Lung (tissue), 11 donors: ENCODE results near the gene NBPF20. TPM values are rescaled to one million over a fixed set of nuclear protein-coding genes. Genes with fewer than 3 reads are reported as not detected.
"Not testable (repeated sequence)": the region's sequence is repeated elsewhere in the genome, so short reads cannot be mapped to it uniquely, and the experiment has no call there.

ENCODE experiments used
- ATAC-seq: fragments of 200-7000 bp; cut with Tn5 transposase; one replicate; pipeline ENCODE4 v1.9.1; 2020; ENCODE audit warnings: moderate number of reproducible peaks; ENCODE audit not compliant: insufficient read depth, low FRiP score
- DNase-seq, 3 donors: peaks; one replicate each; pipeline ENCODE4 v3.0.0-alpha.2; 2013 to 2017
- H3K27ac ChIP-seq, 2 donors: one replicate each; pipeline ENCODE4 v1.5.1; 2013; ENCODE audit warnings: mild to moderate bottlenecking in 2 of 2, moderate library complexity in 2 of 2, control low read depth in 1 of 2, inconsistent platforms in 1 of 2, low read depth in 1 of 2, low read length in 1 of 2
- H3K27me3 ChIP-seq, 3 donors: one replicate each; pipeline ENCODE4 v1.5.1; 2013; ENCODE audit warnings: low read length in 2 of 3; ENCODE audit not compliant: control insufficient read depth in 3 of 3, insufficient read depth in 3 of 3
- H3K36me3 ChIP-seq, 4 donors: one replicate each; pipeline ENCODE4 v1.5.1; 2013; ENCODE audit warnings: low read length in 4 of 4, mild to moderate bottlenecking in 1 of 4, moderate library complexity in 1 of 4; ENCODE audit not compliant: control insufficient read depth in 4 of 4, insufficient read depth in 4 of 4
- H3K4me1 ChIP-seq, 5 donors: one replicate each; pipeline ENCODE4 v1.5.1; 2013; ENCODE audit warnings: low read length in 5 of 5, mild to moderate bottlenecking in 2 of 5, moderate library complexity in 1 of 5; ENCODE audit not compliant: control insufficient read depth in 5 of 5, insufficient read depth in 5 of 5
- H3K4me3 ChIP-seq: one replicate; pipeline ENCODE4 v1.5.1; 2013; ENCODE audit warnings: mild to moderate bottlenecking, control low read depth, moderate library complexity
- H3K9ac ChIP-seq, 2 donors: one replicate each; pipeline ENCODE4 v1.5.1; 2013; ENCODE audit warnings: low read length in 2 of 2, control low read depth in 1 of 2; ENCODE audit not compliant: insufficient read depth in 1 of 2
- H3K9me3 ChIP-seq, 4 donors: one replicate each; pipeline ENCODE4 v1.5.1; 2013; ENCODE audit warnings: low read length in 3 of 4, mild to moderate bottlenecking in 1 of 4, moderate library complexity in 1 of 4; ENCODE audit not compliant: control insufficient read depth in 4 of 4, insufficient read depth in 3 of 4
- WGBS, 2 donors: extraction: QIAGEN DNeasy Blood & Tissue Kit; methylation state at CpG; one replicate each; pipeline ENCODE4 v1.1.7; 2013; 5-methylcytosine and 5-hydroxymethylcytosine counted together
- polyA plus RNA-seq, 2 donors: library from polyadenylated mRNA; stranded (reverse); fragments of 200-250 nt; gene quantifications; one replicate each; pipeline ENCODE4 v1.2.1, GENCODE V29; 2013
- small RNA-seq: library from RNA; depleted of rRNA; stranded (forward); fragments of <200 nt; gene quantifications from one replicate; pipeline ENCODE3, GENCODE V24; 2014; ENCODE audit warnings: low replicate concordance
- total RNA-seq, 2 donors: library from RNA; depleted of rRNA in 1 of 2; stranded (reverse); fragments of >200 nt in 1 of 2; gene quantifications; one replicate each; pipeline ENCODE4 v1.2.1, GENCODE V29; 2014 to 2021
- donor health status: Bipolar disorder and iron deficiency.
- donor health status: healthy.
- donor health status: DM: yes; HTN: yes; CAD: no.

The NBPF20 gene
- total and polyA plus RNA-seq, 4 donors = 0.63 to 4.6 (median 1.5) TPM

- H3K9ac ChIP-seq, DNase-seq, H3K4me1 ChIP-seq, H3K4me3 ChIP-seq, ATAC-seq, H3K9me3 ChIP-seq, H3K27me3 ChIP-seq, H3K36me3 ChIP-seq, H3K27ac ChIP-seq: not testable (repeated sequence)
- WGBS, 2 donors = 38 to 54% methylated on average over 4 of the region's 7 CpGs
Measured at GRCh38 chr1:145404949-145405348, 20.5 kb downstream of the NBPF20 start.

GRCh38 chr1:145400701-145401100 lies 24.7 kb downstream of the NBPF20 start:
- WGBS, 2 donors = 98% methylated on average over 6 of the region's 6 CpGs
- not testable (repeated sequence) for ATAC-seq, H3K36me3 ChIP-seq

More at GRCh38 chr1:145400701-145401100, 24.7 kb downstream of the NBPF20 start:
- not testable (repeated sequence) for H3K9ac ChIP-seq, DNase-seq, H3K27me3 ChIP-seq, H3K27ac ChIP-seq, H3K4me1 ChIP-seq, H3K9me3 ChIP-seq, H3K4me3 ChIP-seq

Small RNA genes within 50 kb of the gene (small RNA-seq; reads per million reads assigned to genes)
- 1.0 reads per million, percentile 82 among the genes with 10 or more reads in this experiment for gene RF00003

Other genes starting within 250 kb of the NBPF20 start
- gene PPIAL4D, start 183.4 kb downstream of the NBPF20 start, total RNA-seq = not detected
- gene PPIAL4D, start 183.4 kb downstream of the NBPF20 start, polyA plus RNA-seq = not detected
- 10 to 100 TPM; 16.7 to 31.1 TPM for gene GPR89A, start 182.4 kb upstream of the NBPF20 start, total RNA-seq
- gene GPR89A, start 182.4 kb upstream of the NBPF20 start, polyA plus RNA-seq = 10 to 100 TPM; 11.0 to 11.7 TPM